Forelimb muscle (tissue), 1 donor: Measurements from ENCODE around the gene TXNRD2. TPM values are rescaled to one million over a fixed set of nuclear protein-coding genes. Genes with fewer than 3 reads are reported as not detected.

ENCODE experiments used
- DNase-seq: peaks from one replicate; pipeline ENCODE4 v3.0.0-alpha.2; 2013; ENCODE audit warnings: low read depth
- polyA plus RNA-seq: library from polyadenylated mRNA; unstranded; fragments of 120-200 nt; gene quantifications from one replicate; pipeline ENCODE4 v1.2.1, GENCODE V29; 2013; ENCODE audit not compliant: insufficient read length

The TXNRD2 gene
- 19.1 TPM for polyA plus RNA-seq

GRCh38 chr22:19941365-19942082 lies at the start of gene TXNRD2, which contains the start of gene COMT:
Gene TXNRD2 (minus strand): TSS chr22:19941818. CDS start chr22:19941803, 15 bp downstream.
Gene COMT (plus strand): TSS chr22:19941772. CDS start chr22:19962527, 20,755 bp downstream.
- no peak for DNase-seq

GRCh38 chr22:19991395-19991644 lies 49.7 kb upstream of the TXNRD2 start:
- DNase-seq, result no peak

- no peak for DNase-seq
Measured at GRCh38 chr22:19990609-19991394, 49.2 kb upstream of the TXNRD2 start.

GRCh38 chr22:19990188-19990587 lies 48.6 kb upstream of the TXNRD2 start:
- no peak for DNase-seq

GRCh38 chr22:19989725-19990067 lies 48.1 kb upstream of the TXNRD2 start:
- DNase-seq, result no peak

GRCh38 chr22:19988965-19989724 lies 47.5 kb upstream of the TXNRD2 start:
- no peak for DNase-seq

- DNase-seq, result no peak
Measured at GRCh38 chr22:19988331-19988808, 46.8 kb upstream of the TXNRD2 start.

- DNase-seq, result no peak
Measured at GRCh38 chr22:19987394-19988306, 46.0 kb upstream of the TXNRD2 start.

- no peak for DNase-seq
Measured at GRCh38 chr22:19986410-19987341, 45.1 kb upstream of the TXNRD2 start.

- DNase-seq, result no peak
Measured at GRCh38 chr22:19986011-19986409, 44.4 kb upstream of the TXNRD2 start.

- no peak for DNase-seq
Measured at GRCh38 chr22:19984851-19985811, 43.5 kb upstream of the TXNRD2 start.

GRCh38 chr22:19984201-19984753 lies 42.7 kb upstream of the TXNRD2 start:
- DNase-seq, result no peak

- DNase-seq, result no peak
Measured at GRCh38 chr22:19983741-19984140, 42.1 kb upstream of the TXNRD2 start.

GRCh38 chr22:19982991-19983578 lies 41.5 kb upstream of the TXNRD2 start:
- DNase-seq, result no peak

GRCh38 chr22:19981961-19982920 lies 40.6 kb upstream of the TXNRD2 start:
- DNase-seq, result no peak

- no peak for DNase-seq
Measured at GRCh38 chr22:19981171-19981960, 39.7 kb upstream of the TXNRD2 start.
